ENCODE data around the gene GBP4.

DNA sequence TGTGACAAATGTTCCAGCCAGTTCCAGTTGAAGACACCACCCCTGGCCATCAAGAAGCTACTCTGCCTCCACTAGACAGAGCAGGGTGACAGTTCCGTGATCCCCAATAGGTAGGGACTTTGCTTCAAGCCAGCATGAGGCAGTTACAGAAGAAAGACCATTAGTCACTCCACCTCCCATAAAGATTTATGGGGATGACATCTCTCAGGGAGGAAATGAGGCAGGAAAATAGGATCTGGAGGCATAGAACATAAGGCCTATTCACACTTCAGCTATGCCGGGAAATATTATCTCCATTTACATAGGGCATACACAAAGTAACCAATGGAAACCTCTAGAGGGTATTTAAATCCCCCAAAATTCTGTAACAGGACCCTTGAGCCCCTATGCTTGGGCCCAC lies 19.4 kb downstream of the GBP4 start:
- no peak for TF ChIP-seq CTCF (IDR thresholded peaks at IDR 0.05)
- TF ChIP-seq POLR2A (IDR thresholded peaks at IDR 0.05), result no peak

Measured in right lobe of liver (tissue), 4 donors.